A204.1 (cell line): ENCODE measurements around the gene TLL2.

Source experiments
- FAIRE-seq: peaks from 2 replicates; lab custom pipeline; 2012; peaks lifted over from hg19 to GRCh38; lab: Jason Lieb, UNC

The TLL2 gene

GRCh38 chr10:96463562-96463961 lies 50.2 kb downstream of the TLL2 start:
- no peak for FAIRE-seq

GRCh38 chr10:96462606-96463151 lies 51.0 kb downstream of the TLL2 start:
- no peak for FAIRE-seq

GRCh38 chr10:96460316-96460715 lies 53.4 kb downstream of the TLL2 start:
- FAIRE-seq, result no peak

- no peak for FAIRE-seq
Measured at GRCh38 chr10:96457341-96457740, 56.4 kb downstream of the TLL2 start.

- FAIRE-seq, result no peak
Measured at GRCh38 chr10:96456296-96456840, 57.4 kb downstream of the TLL2 start.

- FAIRE-seq, result no peak
Measured at GRCh38 chr10:96453856-96454583, 59.7 kb downstream of the TLL2 start.

GRCh38 chr10:96452494-96453153 lies 61.1 kb downstream of the TLL2 start:
- no peak for FAIRE-seq

GRCh38 chr10:96450529-96451207 lies 63.1 kb downstream of the TLL2 start:
- no peak for FAIRE-seq

- no peak for FAIRE-seq
Measured at GRCh38 chr10:96448558-96448957, 65.2 kb downstream of the TLL2 start.

- no peak for FAIRE-seq
Measured at GRCh38 chr10:96448021-96448457, 65.7 kb downstream of the TLL2 start.

GRCh38 chr10:96446966-96447596 lies 66.6 kb downstream of the TLL2 start:
- no peak for FAIRE-seq

GRCh38 chr10:96441987-96442643 lies 71.6 kb downstream of the TLL2 start:
- FAIRE-seq, result no peak

GRCh38 chr10:96441322-96441885 lies 72.3 kb downstream of the TLL2 start:
- no peak for FAIRE-seq

GRCh38 chr10:96440361-96441292 lies 73.1 kb downstream of the TLL2 start:
- no peak for FAIRE-seq

- no peak for FAIRE-seq
Measured at GRCh38 chr10:96439725-96440124, 74.0 kb downstream of the TLL2 start.

GRCh38 chr10:96436035-96436434 lies 77.7 kb downstream of the TLL2 start:
- no peak for FAIRE-seq

GRCh38 chr10:96431211-96431970 lies 82.3 kb downstream of the TLL2 start:
- FAIRE-seq, result no peak

GRCh38 chr10:96427291-96427690 lies 86.4 kb downstream of the TLL2 start:
- FAIRE-seq, result no peak

- FAIRE-seq, result no peak
Measured at GRCh38 chr10:96422525-96422924, 91.2 kb downstream of the TLL2 start.
